Activated naive CD4-positive, alpha-beta T cell treated with anti-CD3 and anti-CD28 coated beads, Interleukin-2, amount 50 U/mL, for 72 hours (primary cell): ENCODE data around the gene PUS1. TPM values are rescaled to one million over a fixed set of nuclear protein-coding genes. Genes with fewer than 3 reads are reported as not detected.
"Not testable (repeated sequence)": the region's sequence is repeated elsewhere in the genome, so short reads cannot be mapped to it uniquely, and the experiment has no call there.

ENCODE experiments used
- ATAC-seq, 2 donors: fragments of 150-1000 bp; cut with Tn5 transposase; 2 replicates each; pipeline ENCODE4 v1.10.0; 2021; ENCODE audit warnings: mild to moderate bottlenecking in 2 of 2, moderate library complexity in 2 of 2
- DNase-seq, 2 donors: peaks; one replicate each; pipeline ENCODE4 v3.0.0; 2021 to 2022; ENCODE audit warnings: low spot score in 2 of 2
- H3K27ac Mint-ChIP-seq, 2 donors: one replicate each; pipeline ENCODE4 v1.8.0; 2022; ENCODE audit warnings: mild to moderate bottlenecking in 2 of 2, mixed read lengths in 2 of 2
- H3K36me3 Mint-ChIP-seq, 2 donors: one replicate each; pipeline ENCODE4 v1.8.0; 2022; ENCODE audit warnings: mixed read lengths in 2 of 2
- H3K9me3 Mint-ChIP-seq, 2 donors: one replicate each; pipeline ENCODE4 v1.8.0; 2022; ENCODE audit warnings: mixed read lengths in 2 of 2
- total RNA-seq, 2 donors: library from RNA; stranded (reverse); gene quantifications; one replicate each; pipeline ENCODE4 v1.2.3, GENCODE V29; 2022

Gene PUS1
- total RNA-seq, 2 donors from 2014 or later: 16.6 to 49.9 TPM

GRCh38 chr12:131960590-131961325, 31.7 kb downstream of the PUS1 start:
- H3K27ac Mint-ChIP-seq: peak overlapping the region in 1 of 2 donors; percentile 65
- ATAC-seq, DNase-seq, H3K9me3 Mint-ChIP-seq, H3K36me3 Mint-ChIP-seq: not testable (repeated sequence)

- H3K36me3 Mint-ChIP-seq, ATAC-seq, H3K9me3 Mint-ChIP-seq: not testable (repeated sequence)
- peak overlapping the region in 1 of 2 donors; percentile 78 for H3K27ac Mint-ChIP-seq
- DNase-seq: peak in 1 of 2 donors; percentile 1
Measured at GRCh38 chr12:131961328-131961727, 32.3 kb downstream of the PUS1 start.

GRCh38 chr12:131962069-131962468, 33.0 kb downstream of the PUS1 start:
- Mint-ChIP-seq H3K36me3 (peaks cover 6 to 7% of the 10 kb centered on the region in 2 donors), H3K27ac (peak overlapping the region; percentile 3 to 78), H3K9me3 (no peaks in the 10 kb centered on the region)
- DNase-seq (no peak), ATAC-seq (no peak)

GRCh38 chr12:131963381-131963780, 34.3 kb downstream of the PUS1 start:
- ATAC-seq (no peak), DNase-seq (no peak)
- Mint-ChIP-seq H3K36me3 (peaks cover 6 to 7% of the 10 kb centered on the region in 2 donors), H3K9me3 (no peaks in the 10 kb centered on the region), H3K27ac (peak overlapping the region in 1 of 2 donors; percentile 88)

- DNase-seq (no peak), ATAC-seq (no peak)
- Mint-ChIP-seq H3K36me3 (peaks cover 6 to 7% of the 10 kb centered on the region in 2 donors), H3K27ac (no peak overlapping the region), H3K9me3 (no peaks in the 10 kb centered on the region)
Measured at GRCh38 chr12:131965073-131965472, 36.0 kb downstream of the PUS1 start.

- no peaks in the 10 kb centered on the region for H3K36me3 Mint-ChIP-seq
- H3K27ac Mint-ChIP-seq: no peak overlapping the region
- H3K9me3 Mint-ChIP-seq: no peaks in the 10 kb centered on the region
- ATAC-seq: no peak
- DNase-seq: no peak
Measured at GRCh38 chr12:131971226-131971625, 42.1 kb downstream of the PUS1 start.

GRCh38 chr12:131975228-131975627, 46.2 kb downstream of the PUS1 start:
- H3K9me3 Mint-ChIP-seq: no peaks in the 10 kb centered on the region
- H3K27ac Mint-ChIP-seq: no peak overlapping the region
- ATAC-seq: no peak
- H3K36me3 Mint-ChIP-seq: no peaks in the 10 kb centered on the region
- DNase-seq: no peak

- H3K9me3 Mint-ChIP-seq: no peaks in the 10 kb centered on the region
- H3K27ac Mint-ChIP-seq: peak overlapping the region in 1 of 2 donors; percentile 44
- DNase-seq (no peak), ATAC-seq (no peak)
- peaks cover 0 to 6% of the 10 kb centered on the region in 2 donors for H3K36me3 Mint-ChIP-seq
Measured at GRCh38 chr12:131979606-131980005, 50.5 kb downstream of the PUS1 start.

GRCh38 chr12:131980263-131980662, 51.2 kb downstream of the PUS1 start:
- Mint-ChIP-seq H3K27ac (no peak overlapping the region), H3K9me3 (no peaks in the 10 kb centered on the region), H3K36me3 (peaks cover 0 to 6% of the 10 kb centered on the region in 2 donors)
- DNase-seq (no peak), ATAC-seq (no peak)

GRCh38 chr12:131981388-131981787, 52.3 kb downstream of the PUS1 start:
- no peak for DNase-seq
- Mint-ChIP-seq H3K9me3 (no peaks in the 10 kb centered on the region), H3K36me3 (peaks cover under 1 to 7% of the 10 kb centered on the region in 2 donors), H3K27ac (peak overlapping the region in 1 of 2 donors; percentile 58)
- ATAC-seq: no peak

GRCh38 chr12:131982041-131982440, 53.0 kb downstream of the PUS1 start:
- H3K9me3 Mint-ChIP-seq: no peaks in the 10 kb centered on the region
- peaks cover 6 to 11% of the 10 kb centered on the region in 2 donors for H3K36me3 Mint-ChIP-seq
- H3K27ac Mint-ChIP-seq: peak overlapping the region; percentile 14 to 58
- no peak for DNase-seq
- ATAC-seq: no peak

- Mint-ChIP-seq H3K9me3 (no peaks in the 10 kb centered on the region), H3K27ac (no peak overlapping the region), H3K36me3 (peaks cover 11 to 12% of the 10 kb centered on the region in 2 donors)
- DNase-seq (no peak), ATAC-seq (no peak)
Measured at GRCh38 chr12:131983026-131983425, 54.0 kb downstream of the PUS1 start.

GRCh38 chr12:131983554-131983953, 54.5 kb downstream of the PUS1 start:
- Mint-ChIP-seq H3K9me3 (no peaks in the 10 kb centered on the region), H3K27ac (no peak overlapping the region), H3K36me3 (peaks cover 11 to 12% of the 10 kb centered on the region in 2 donors)
- DNase-seq (no peak), ATAC-seq (no peak)

- Mint-ChIP-seq H3K27ac (no peak overlapping the region), H3K36me3 (peaks cover 14% of the 10 kb centered on the region in 2 donors), H3K9me3 (no peaks in the 10 kb centered on the region)
Measured at GRCh38 chr12:131984334-131984733, 55.3 kb downstream of the PUS1 start.

GRCh38 chr12:131985510-131985875, 56.4 kb downstream of the PUS1 start:
- not testable (repeated sequence) for DNase-seq, H3K27ac Mint-ChIP-seq, ATAC-seq, H3K9me3 Mint-ChIP-seq
- peaks cover 23 to 25% of the 10 kb centered on the region in 2 donors for H3K36me3 Mint-ChIP-seq

More at GRCh38 chr12:131984334-131984733, 55.3 kb downstream of the PUS1 start:
- DNase-seq (no peak), ATAC-seq (no peak)

- DNase-seq (no peak), ATAC-seq (no peak)
- H3K36me3 Mint-ChIP-seq: peaks cover 23 to 25% of the 10 kb centered on the region in 2 donors
- peak overlapping the region in 1 of 2 donors; percentile 36 for H3K27ac Mint-ChIP-seq
- no peaks in the 10 kb centered on the region for H3K9me3 Mint-ChIP-seq
Measured at GRCh38 chr12:131986361-131986760, 57.3 kb downstream of the PUS1 start.

GRCh38 chr12:131986910-131987309, 57.8 kb downstream of the PUS1 start:
- peaks cover 23% of the 10 kb centered on the region in 2 donors for H3K36me3 Mint-ChIP-seq
- no peak for ATAC-seq
- H3K9me3 Mint-ChIP-seq: no peaks in the 10 kb centered on the region
- DNase-seq: no peak
- peak overlapping the region; percentile 36 to 93 for H3K27ac Mint-ChIP-seq

- peak overlapping the region in 1 of 2 donors; percentile 93 for H3K27ac Mint-ChIP-seq
- H3K9me3 Mint-ChIP-seq: no peaks in the 10 kb centered on the region
- ATAC-seq (no peak), DNase-seq (no peak)
- H3K36me3 Mint-ChIP-seq: peaks cover 23 to 29% of the 10 kb centered on the region in 2 donors
Measured at GRCh38 chr12:131987552-131987951, 58.5 kb downstream of the PUS1 start.
